NCI-H128 (cell line): ENCODE data around the gene IFNA17.
"Not testable (repeated sequence)": the region's sequence is repeated elsewhere in the genome, so short reads cannot be mapped to it uniquely, and the experiment has no call there.

ENCODE experiments used
- DNase-seq: peaks from one replicate; lab custom pipeline; 2025; ENCODE audit not compliant: unreplicated experiment; lab: John Stamatoyannopoulos, UW

The IFNA17 gene

GRCh38 chr9:21228122-21228521, at the start of gene IFNA17:
Gene IFNA17, minus strand, starts transcription at chr9:21228222. Its CDS starts 49 bp downstream, at chr9:21228173.
- DNase-seq = no peak

- DNase-seq = no peak
These were observed 40.3 kb upstream of the IFNA17 start for GRCh38 chr9:21268347-21268657.

- DNase-seq = no peak
These were observed 39.7 kb upstream of the IFNA17 start for GRCh38 chr9:21267485-21268346.

GRCh38 chr9:21266733-21267484, 38.9 kb upstream of the IFNA17 start:
- no peak for DNase-seq

- no peak for DNase-seq
These were observed 37.6 kb upstream of the IFNA17 start for GRCh38 chr9:21265421-21266189.

GRCh38 chr9:21255538-21256212, 27.7 kb upstream of the IFNA17 start:
- no peak for DNase-seq

GRCh38 chr9:21252721-21253547, 24.9 kb upstream of the IFNA17 start:
- DNase-seq = no peak

- no peak for DNase-seq
These were observed 23.6 kb upstream of the IFNA17 start for GRCh38 chr9:21251638-21252037.

- no peak for DNase-seq
These were observed 23.2 kb upstream of the IFNA17 start for GRCh38 chr9:21251190-21251589.

GRCh38 chr9:21244836-21245235, 16.8 kb upstream of the IFNA17 start:
- DNase-seq = no peak

- DNase-seq = no peak
These were observed 11.9 kb upstream of the IFNA17 start, which contains the start of gene IFNA14 for GRCh38 chr9:21239911-21240310. Gene IFNA14, minus strand, starts transcription at chr9:21240005. Its CDS starts 70 bp downstream, at chr9:21239935.

- not testable (repeated sequence) for DNase-seq
These were observed 8.3 kb upstream of the IFNA17 start for GRCh38 chr9:21236360-21236714.

- DNase-seq = not testable (repeated sequence)
These were observed 7.7 kb upstream of the IFNA17 start for GRCh38 chr9:21235468-21236359.

- DNase-seq = no peak
These were observed 6.2 kb upstream of the IFNA17 start for GRCh38 chr9:21234153-21234687.

- no peak for DNase-seq
These were observed 5.2 kb upstream of the IFNA17 start for GRCh38 chr9:21233258-21233657.

GRCh38 chr9:21217211-21217610, 10.8 kb downstream of the IFNA17 start, which contains the start of gene IFNA16:
Gene IFNA16, minus strand, starts transcription at chr9:21217311. Its CDS starts 6 bp downstream, at chr9:21217305.
- DNase-seq = not testable (repeated sequence)

- not testable (repeated sequence) for DNase-seq
These were observed 14.4 kb downstream of the IFNA17 start for GRCh38 chr9:21213411-21214326.

- not testable (repeated sequence) for DNase-seq
These were observed 15.9 kb downstream of the IFNA17 start for GRCh38 chr9:21212160-21212559.
